ENCODE results near the gene HOXA10.

GRCh38 chr7:27200761-27201579 is 26.9 kb upstream of the HOXA10 start:
- TF ChIP-seq, protein P1, sequence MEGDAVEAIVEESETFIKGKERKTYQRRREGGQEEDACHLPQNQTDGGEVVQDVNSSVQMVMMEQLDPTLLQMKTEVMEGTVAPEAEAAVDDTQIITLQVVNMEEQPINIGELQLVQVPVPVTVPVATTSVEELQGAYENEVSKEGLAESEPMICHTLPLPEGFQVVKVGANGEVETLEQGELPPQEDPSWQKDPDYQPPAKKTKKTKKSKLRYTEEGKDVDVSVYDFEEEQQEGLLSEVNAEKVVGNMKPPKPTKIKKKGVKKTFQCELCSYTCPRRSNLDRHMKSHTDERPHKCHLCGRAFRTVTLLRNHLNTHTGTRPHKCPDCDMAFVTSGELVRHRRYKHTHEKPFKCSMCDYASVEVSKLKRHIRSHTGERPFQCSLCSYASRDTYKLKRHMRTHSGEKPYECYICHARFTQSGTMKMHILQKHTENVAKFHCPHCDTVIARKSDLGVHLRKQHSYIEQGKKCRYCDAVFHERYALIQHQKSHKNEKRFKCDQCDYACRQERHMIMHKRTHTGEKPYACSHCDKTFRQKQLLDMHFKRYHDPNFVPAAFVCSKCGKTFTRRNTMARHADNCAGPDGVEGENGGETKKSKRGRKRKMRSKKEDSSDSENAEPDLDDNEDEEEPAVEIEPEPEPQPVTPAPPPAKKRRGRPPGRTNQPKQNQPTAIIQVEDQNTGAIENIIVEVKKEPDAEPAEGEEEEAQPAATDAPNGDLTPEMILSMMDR (conservative IDR thresholded peaks at IDR 0.05 in 1 of 2, IDR thresholded peaks at IDR 0.05 in 1 of 2; ENCODE audit: low read depth in 1 of 2, low read length in 2 of 2), result no peak
- peak; percentile 98 for TF ChIP-seq EZH2 (IDR thresholded peaks at IDR 0.05; ENCODE audit: low read length, missing control alignments)
